Astrocyte (in vitro differentiated cells and primary cell): Measurements from ENCODE around the gene MAGEA10. TPM values are rescaled to one million over a fixed set of nuclear protein-coding genes. Genes with fewer than 3 reads are reported as not detected.

Experiments
- DNase-seq: peaks from one replicate; pipeline ENCODE4 v3.0.0-alpha.2; 2010; ENCODE audit warnings: low read depth
- FAIRE-seq: peaks from 2 replicates; lab custom pipeline; 2011; peaks lifted over from hg19 to GRCh38; lab: Jason Lieb, UNC
- H2AFZ ChIP-seq: 2 replicates; pipeline ENCODE4 v1.6.0; 2012; ENCODE audit warnings: low read depth, low read length, inconsistent platforms
- H3K27ac ChIP-seq: 2 replicates; pipeline ENCODE4 v1.5.1; 2011; ENCODE audit warnings: low read depth, low read length, inconsistent platforms
- H3K27me3 ChIP-seq: 2 replicates; pipeline ENCODE4 v1.6.0; 2011; ENCODE audit warnings: low read length, inconsistent platforms; ENCODE audit not compliant: insufficient read depth
- H3K36me3 ChIP-seq: 2 replicates; pipeline ENCODE4 v1.5.1; 2011; ENCODE audit warnings: low read length, inconsistent platforms; ENCODE audit not compliant: insufficient read depth
- H3K4me1 ChIP-seq: 2 replicates; pipeline ENCODE4 v1.5.1; 2011; ENCODE audit warnings: low read length, inconsistent platforms; ENCODE audit not compliant: insufficient read depth
- H3K4me2 ChIP-seq: 2 replicates; pipeline ENCODE4 v1.6.0; 2012; ENCODE audit warnings: low read length, inconsistent platforms
- H3K4me3 ChIP-seq: 2 replicates; pipeline ENCODE4 v1.5.1; 2011; ENCODE audit warnings: low read depth, mild to moderate bottlenecking, low read length, inconsistent platforms; ENCODE audit not compliant: insufficient read depth
- H3K79me2 ChIP-seq: 2 replicates; pipeline ENCODE4 v1.6.0; 2012; ENCODE audit warnings: mild to moderate bottlenecking, low read length, inconsistent platforms; ENCODE audit not compliant: insufficient read depth
- H3K9ac ChIP-seq: 2 replicates; pipeline ENCODE4 v1.6.0; 2012; ENCODE audit warnings: mild to moderate bottlenecking, low read length, inconsistent platforms
- H3K9me3 ChIP-seq: 2 replicates; pipeline ENCODE4 v1.5.1; 2012; ENCODE audit warnings: low read depth, mild to moderate bottlenecking, low read length, inconsistent platforms; ENCODE audit not compliant: insufficient read depth
- H4K20me1 ChIP-seq: 2 replicates; pipeline ENCODE4 v1.6.0; 2012; ENCODE audit warnings: low read length, inconsistent platforms; ENCODE audit not compliant: insufficient read depth
- H3K27ac Mint-ChIP-seq: one replicate; pipeline ENCODE4 v1.8.0; 2021; ENCODE audit warnings: mild to moderate bottlenecking, mixed read lengths; ENCODE audit not compliant: unreplicated experiment
- H3K27me3 Mint-ChIP-seq: one replicate; pipeline ENCODE4 v1.8.0; 2021; ENCODE audit warnings: low read depth, mixed read lengths; ENCODE audit not compliant: unreplicated experiment
- H3K36me3 Mint-ChIP-seq: one replicate; pipeline ENCODE4 v1.8.0; 2021; ENCODE audit warnings: low read depth, mixed read lengths; ENCODE audit not compliant: unreplicated experiment
- H3K4me1 Mint-ChIP-seq: one replicate; pipeline ENCODE4 v1.8.0; 2021; ENCODE audit warnings: low read depth, mixed read lengths; ENCODE audit not compliant: unreplicated experiment
- H3K4me3 Mint-ChIP-seq: one replicate; pipeline ENCODE4 v1.8.0; 2021; ENCODE audit warnings: mild to moderate bottlenecking, moderate library complexity, mixed read lengths; ENCODE audit not compliant: unreplicated experiment
- H3K9me3 Mint-ChIP-seq: one replicate; pipeline ENCODE4 v1.8.0; 2021; ENCODE audit warnings: mild to moderate bottlenecking, mixed read lengths; ENCODE audit not compliant: unreplicated experiment
- CTCF ChIP-seq: IDR thresholded peaks from 2 replicates; pipeline ENCODE4 v1.5.1; 2011; ENCODE audit warnings: low read depth, mild to moderate bottlenecking, inconsistent platforms, low read length, moderate library complexity; ENCODE audit not compliant: insufficient read depth
- EZH2 ChIP-seq: IDR thresholded peaks from 2 replicates; pipeline ENCODE4 v1.6.1; 2012; ENCODE audit warnings: mild to moderate bottlenecking, low read length, inconsistent platforms; ENCODE audit not compliant: insufficient read depth
- total RNA-seq: library from RNA; stranded (reverse); gene quantifications from 2 replicates; pipeline ENCODE4 v1.2.1, GENCODE V29; 2021

Gene MAGEA10
- total RNA-seq, 1 donor from 2014 or later, result not detected

- Histone ChIP-seq H3K9ac (no peak overlapping the region), H3K4me2 (no peak overlapping the region), H3K4me3 (no peak overlapping the region), H4K20me1 (no peaks in the 10 kb centered on the region), H3K9me3 (no peaks in the 10 kb centered on the region), H3K79me2 (no peaks in the 10 kb centered on the region), H3K36me3 (no peaks in the 10 kb centered on the region), H3K4me1 (no peaks in the 10 kb centered on the region), H3K27me3 (no peaks in the 10 kb centered on the region), H3K27ac (no peak overlapping the region), H2AFZ (no peak overlapping the region)
- no peak for DNase-seq
- no peaks in the 10 kb centered on the region for H3K4me1 Mint-ChIP-seq
- peak; percentile 43 for FAIRE-seq
- H3K27me3 Mint-ChIP-seq, result peaks cover 4% of the 10 kb centered on the region
- H3K36me3 Mint-ChIP-seq, result no peaks in the 10 kb centered on the region
- TF ChIP-seq EZH2 (no peak), CTCF (no peak)
- no peaks in the 10 kb centered on the region for H3K9me3 Mint-ChIP-seq
- no peak overlapping the region for H3K27ac Mint-ChIP-seq
- H3K4me3 Mint-ChIP-seq, result no peak overlapping the region
Measured at GRCh38 chrX:152151256-152151655, 12.9 kb upstream of the MAGEA10 start.

DNA sequence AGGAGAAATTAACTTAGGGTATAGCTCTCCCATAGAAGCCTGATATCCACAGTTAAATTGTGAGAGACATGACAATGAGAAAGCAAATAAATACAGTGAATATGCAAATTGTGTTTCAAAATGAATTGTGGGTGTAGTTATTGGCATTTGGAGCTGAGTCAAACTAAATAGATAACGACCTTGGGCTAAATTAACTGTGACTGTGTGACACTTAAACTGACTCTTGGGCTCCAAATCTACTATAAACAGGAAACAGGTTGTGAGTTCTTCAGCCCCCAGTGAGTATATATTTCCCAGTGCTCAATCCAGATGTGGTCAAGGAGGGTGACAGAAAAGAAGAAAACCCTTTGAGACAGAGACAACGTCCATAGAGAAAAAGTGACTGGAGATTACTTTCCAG, 11.3 kb upstream of the MAGEA10 start:
- Histone ChIP-seq H3K79me2 (no peaks in the 10 kb centered on the region), H3K4me3 (no peak overlapping the region), H3K27me3 (no peaks in the 10 kb centered on the region), H3K9ac (no peak overlapping the region), H3K4me1 (no peaks in the 10 kb centered on the region), H3K4me2 (no peak overlapping the region), H2AFZ (no peak overlapping the region), H3K9me3 (no peaks in the 10 kb centered on the region), H4K20me1 (no peaks in the 10 kb centered on the region), H3K36me3 (no peaks in the 10 kb centered on the region), H3K27ac (no peak overlapping the region)
- Mint-ChIP-seq H3K27me3 (peaks cover 2% of the 10 kb centered on the region), H3K27ac (no peak overlapping the region), H3K4me3 (no peak overlapping the region), H3K9me3 (no peaks in the 10 kb centered on the region), H3K4me1 (no peaks in the 10 kb centered on the region), H3K36me3 (no peaks in the 10 kb centered on the region)
- DNase-seq (no peak), FAIRE-seq (no peak)
- TF ChIP-seq CTCF (no peak), EZH2 (no peak)

DNA sequence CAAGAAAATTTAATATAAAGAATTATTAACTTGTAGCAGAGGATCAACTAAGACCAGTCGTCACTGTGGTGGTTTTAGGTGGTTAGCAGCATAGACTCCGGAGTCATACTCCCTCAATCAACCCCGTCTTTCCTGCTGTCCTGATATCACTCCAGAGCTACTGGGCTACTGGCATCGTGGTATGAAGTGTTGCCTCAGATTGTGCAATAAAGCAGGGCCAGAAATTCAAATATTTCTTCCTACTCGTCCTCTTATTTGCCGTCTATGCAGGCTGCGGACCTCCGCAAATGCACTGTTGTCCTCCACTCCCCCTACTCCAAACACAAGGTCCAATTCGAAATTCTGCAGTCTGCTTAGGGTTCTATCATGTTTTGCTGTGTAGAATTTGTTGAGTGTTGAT, 1.2 kb upstream of the MAGEA10 start:
- Histone ChIP-seq H3K27me3 (no peaks in the 10 kb centered on the region), H3K79me2 (no peaks in the 10 kb centered on the region), H2AFZ (no peak overlapping the region), H3K9ac (no peak overlapping the region), H3K4me2 (no peak overlapping the region), H3K4me1 (no peaks in the 10 kb centered on the region), H3K9me3 (no peaks in the 10 kb centered on the region), H4K20me1 (no peaks in the 10 kb centered on the region), H3K4me3 (no peak overlapping the region), H3K36me3 (no peaks in the 10 kb centered on the region), H3K27ac (no peak overlapping the region)
- TF ChIP-seq EZH2 (no peak), CTCF (no peak)
- Mint-ChIP-seq H3K36me3 (no peaks in the 10 kb centered on the region), H3K9me3 (no peaks in the 10 kb centered on the region), H3K27ac (no peak overlapping the region), H3K4me1 (no peaks in the 10 kb centered on the region), H3K4me3 (no peak overlapping the region), H3K27me3 (peaks cover 3% of the 10 kb centered on the region)
- FAIRE-seq (no peak), DNase-seq (no peak)
